HK-2 (cell line): ENCODE measurements around the gene ADAMTS12.

Experiments used
- DNase-seq: peaks from one replicate; pipeline ENCODE4 v3.0.0-alpha.2; 2018; ENCODE audit not compliant: unreplicated experiment

Gene ADAMTS12

DNA sequence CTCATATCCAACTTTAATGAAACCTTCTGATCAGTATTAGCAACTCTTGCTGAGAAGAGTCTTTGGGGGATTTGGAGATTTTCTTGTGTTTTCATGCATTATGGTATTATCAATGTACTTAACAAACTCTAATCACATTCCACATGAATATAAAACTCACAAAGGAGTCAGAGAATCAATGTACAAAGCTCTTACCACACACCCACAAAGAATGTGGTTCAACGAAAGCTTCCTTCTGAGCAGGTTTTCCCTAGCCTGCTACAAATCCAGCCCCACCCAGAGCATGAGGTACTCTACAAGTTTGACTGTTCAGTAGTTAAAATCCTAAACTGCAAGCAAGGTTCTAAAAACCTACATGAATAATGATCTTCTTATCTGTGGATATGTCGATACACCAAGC, 240.9 kb downstream of the ADAMTS12 start:
- no peak for DNase-seq

DNA sequence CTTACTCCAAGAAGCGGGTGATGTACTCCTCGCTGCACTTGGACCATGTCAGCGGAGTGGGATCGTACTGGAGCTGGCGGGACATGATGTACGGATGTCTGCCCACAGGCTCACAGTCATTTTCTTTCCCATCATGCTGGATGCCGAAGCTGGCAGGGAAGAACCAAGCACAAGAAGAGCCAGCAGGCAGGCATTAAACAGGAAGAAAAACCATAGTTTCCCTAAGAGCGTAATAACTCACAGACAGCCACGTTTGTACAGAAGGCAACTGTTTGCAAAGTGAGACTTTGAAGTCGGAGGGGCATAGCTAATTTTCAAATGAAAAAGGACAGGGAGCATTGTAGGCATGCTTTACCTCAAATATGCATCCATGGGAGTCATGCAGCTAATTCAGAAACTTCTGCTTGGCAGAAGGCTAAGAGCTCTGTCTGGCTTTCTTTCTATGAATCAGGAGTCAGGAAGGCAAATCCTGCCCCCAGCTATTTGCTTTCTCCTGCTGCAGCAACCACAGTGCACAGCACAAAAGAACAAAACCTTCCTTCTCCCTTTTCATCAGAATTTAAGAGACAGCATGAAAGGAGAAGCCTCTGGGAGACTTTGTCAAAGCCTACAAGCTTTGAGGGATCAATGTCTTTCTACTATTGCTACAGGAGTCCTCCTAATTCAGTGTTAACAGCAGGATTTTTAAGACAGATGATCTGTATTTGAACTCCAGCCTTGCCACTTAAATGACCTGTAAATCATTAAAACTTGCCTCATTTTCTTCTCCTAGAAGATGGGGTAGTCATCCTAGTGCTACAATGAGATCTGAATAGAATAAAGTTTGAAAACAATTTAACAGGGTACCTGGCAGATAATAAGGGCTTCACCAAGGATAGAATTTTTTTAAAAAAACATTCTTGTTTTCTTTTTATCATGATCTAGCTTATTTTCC, 242.0 kb downstream of the ADAMTS12 start:
- DNase-seq: peak; percentile 5

DNA sequence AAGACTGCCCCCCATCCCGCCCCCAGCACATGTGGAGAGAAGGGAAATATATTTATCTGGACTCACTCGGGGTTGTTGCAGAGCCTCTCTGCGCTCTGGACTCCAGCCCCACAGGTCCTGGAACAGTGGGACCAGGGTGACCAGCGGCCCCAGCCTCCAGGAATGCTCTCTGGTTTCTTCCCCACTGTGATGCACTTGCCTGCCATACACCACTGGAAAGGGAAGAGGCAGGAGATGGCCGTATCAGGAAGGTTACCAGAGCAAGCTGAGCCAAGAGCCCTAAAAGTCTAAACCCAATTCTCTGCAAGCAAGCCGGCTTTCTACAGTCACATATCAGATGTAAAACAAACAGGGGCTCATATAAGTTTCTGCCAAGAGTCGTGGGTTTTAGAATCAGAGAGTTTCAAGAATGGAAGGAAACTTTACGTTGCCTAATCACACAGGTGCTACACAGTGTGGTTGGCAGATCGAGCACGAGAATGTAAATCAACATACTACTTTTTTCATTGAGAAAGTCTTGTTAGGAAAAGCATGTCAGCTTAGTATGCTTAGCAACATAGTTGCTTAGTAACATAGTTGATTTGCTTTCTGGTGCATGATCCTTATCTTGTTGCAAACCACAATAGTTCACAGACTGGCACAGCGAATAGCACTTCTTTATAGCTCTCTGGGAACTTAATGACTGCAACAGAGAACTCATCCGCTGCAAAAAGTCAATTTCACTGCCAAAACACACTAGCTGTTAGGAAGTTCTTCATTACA, 249.9 kb downstream of the ADAMTS12 start:
- no peak for DNase-seq

DNA sequence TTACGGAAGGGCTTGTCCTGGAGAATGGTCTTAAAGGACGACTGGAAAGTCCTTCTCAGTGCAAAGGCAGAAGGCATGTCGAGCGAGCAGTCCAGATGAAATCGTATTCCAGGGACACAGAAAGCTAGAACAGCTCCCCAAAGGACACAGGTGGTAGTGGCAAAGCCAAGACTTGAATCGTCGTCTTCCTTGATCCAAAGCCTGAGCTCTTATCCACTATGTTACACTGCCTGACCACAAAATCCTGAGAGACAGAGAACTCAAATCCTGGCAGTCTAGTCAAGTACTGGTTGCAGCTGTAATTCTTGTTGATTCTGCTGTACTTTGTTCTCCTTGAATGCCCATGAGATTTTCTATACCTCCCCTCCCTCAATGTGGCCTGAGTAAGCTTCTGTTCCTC, 252.3 kb downstream of the ADAMTS12 start:
- no peak for DNase-seq

DNA sequence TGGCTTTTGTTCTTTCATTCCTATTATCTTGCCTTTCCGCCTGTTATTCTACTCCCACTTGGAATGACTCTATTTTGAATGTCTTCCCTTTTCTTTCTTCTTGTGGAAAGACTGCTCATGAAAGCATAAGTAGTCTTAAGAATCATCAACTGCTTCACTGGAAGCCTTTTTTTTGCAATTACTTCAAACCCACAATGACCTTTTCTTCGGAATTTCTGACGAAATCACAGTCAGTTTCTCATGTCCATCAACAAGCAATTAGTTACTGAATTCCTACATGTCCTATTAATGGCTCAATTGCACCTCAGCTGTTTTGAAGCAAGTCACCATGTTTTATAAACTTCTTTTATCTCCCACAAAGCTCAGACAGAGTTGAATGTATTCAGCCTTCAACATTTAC, 254.8 kb downstream of the ADAMTS12 start:
- no peak for DNase-seq

DNA sequence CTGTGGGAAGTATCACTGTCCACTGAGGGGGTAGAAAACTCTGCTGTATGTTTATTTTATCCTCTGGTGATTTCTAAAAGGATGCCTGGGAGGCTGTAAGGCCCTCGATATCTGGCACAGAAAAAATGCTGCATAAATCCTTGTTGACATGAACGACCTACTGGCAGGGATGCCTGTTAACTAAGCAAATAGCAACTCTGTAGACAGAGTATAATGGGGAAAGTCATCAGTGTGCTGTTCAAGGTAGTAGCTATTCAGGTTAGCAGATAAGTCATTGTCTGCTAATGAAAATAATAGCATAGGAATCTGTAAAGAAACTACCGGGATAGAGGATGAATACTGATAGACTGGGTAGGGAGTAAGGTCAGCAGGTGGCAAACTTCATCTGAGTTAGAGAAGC, 256.2 kb downstream of the ADAMTS12 start:
- DNase-seq: no peak

DNA sequence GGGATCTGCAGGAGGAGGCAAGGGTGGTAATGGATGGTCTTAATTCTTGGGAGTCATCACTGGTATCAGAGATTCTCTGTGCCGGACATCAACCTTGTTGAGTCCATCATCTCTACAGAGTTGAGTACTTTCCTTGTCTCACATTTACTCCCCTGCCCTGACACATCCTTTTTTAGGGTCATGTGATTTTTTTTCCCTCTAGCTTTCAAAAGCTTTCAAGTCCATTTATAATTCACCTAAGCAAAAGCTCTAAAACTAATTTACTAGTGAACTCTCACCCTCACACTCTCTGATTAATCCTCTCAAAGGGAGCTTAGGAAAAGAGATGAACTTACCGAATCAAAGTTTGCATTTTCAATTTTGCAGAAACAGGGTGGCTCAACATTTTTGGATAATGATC, 258.1 kb downstream of the ADAMTS12 start:
- DNase-seq: no peak

DNA sequence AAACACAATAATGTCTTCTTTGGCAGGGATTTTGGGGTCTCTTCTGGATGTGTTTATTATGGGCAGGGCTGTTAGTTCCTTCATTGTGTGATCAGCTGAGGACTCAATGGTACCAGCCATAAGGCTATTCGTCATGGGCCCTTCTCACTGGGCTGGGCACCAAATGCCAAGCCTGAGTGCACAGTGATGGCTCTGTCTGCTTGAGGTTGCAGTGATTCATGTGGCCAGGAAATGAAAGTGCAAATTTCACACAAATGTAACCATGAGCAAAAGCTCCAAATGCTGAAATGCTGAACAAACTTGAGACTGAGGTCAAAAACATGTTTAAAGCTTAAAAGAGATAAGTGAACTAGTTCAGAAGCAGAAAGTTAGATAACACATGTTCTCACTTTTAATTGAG, 260.0 kb downstream of the ADAMTS12 start:
- DNase-seq: peak; percentile 55

DNA sequence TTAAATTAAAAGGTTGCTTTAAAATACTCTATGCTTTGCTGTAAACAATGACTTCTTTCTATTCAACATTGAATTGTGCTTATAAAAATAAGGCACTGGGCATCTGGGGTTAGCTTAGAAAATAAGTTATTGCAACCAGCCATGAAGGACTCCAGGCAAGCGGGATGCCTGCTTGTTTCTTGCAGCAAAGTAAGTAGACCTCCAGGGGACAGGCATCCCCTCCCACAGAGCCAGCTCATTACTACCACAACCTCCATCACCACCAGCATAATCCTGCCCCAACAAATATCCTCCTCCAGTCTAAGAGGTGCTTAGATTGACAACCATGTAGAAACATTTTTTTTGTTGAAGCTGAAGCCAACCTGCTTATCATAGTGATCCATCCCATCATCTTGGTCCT, 260.7 kb downstream of the ADAMTS12 start:
- DNase-seq: no peak

DNA sequence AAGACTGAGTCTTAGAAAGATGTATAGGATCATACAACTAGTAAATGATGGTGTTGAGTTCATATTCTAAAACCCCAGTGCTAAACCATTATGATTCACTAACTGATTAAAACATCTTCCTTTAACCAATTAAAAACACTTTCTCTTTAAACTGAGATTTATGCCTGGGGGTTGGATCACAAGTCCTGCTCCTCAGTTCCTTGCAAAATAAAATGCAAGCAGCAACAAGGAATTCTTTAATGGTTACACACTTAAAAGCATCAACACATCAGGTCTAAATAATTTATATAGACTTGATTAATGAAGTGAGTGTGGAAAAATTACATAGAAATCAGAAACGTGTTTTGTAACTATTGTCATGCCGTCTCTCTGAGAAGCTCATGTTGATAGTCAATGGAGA, 261.8 kb downstream of the ADAMTS12 start:
- DNase-seq: no peak

DNA sequence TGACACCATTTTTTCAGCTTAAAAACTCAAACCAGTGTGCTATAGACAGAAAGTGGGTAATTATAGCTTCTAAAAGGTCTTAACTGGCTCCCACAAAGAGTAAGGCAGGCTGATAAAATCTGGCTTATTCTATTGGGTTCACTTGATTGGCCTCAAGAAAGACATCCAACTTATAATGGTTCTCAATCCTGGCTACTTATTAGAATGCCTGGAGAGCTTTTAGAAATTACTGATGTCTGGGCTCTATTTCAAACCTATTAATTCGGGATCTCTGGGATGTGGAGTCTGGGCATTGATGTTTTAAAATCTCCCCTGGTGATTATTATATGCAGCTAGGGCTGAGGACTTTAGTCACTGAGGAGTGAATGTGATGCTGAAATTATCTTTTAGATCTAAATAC, 263.0 kb downstream of the ADAMTS12 start:
- no peak for DNase-seq

DNA sequence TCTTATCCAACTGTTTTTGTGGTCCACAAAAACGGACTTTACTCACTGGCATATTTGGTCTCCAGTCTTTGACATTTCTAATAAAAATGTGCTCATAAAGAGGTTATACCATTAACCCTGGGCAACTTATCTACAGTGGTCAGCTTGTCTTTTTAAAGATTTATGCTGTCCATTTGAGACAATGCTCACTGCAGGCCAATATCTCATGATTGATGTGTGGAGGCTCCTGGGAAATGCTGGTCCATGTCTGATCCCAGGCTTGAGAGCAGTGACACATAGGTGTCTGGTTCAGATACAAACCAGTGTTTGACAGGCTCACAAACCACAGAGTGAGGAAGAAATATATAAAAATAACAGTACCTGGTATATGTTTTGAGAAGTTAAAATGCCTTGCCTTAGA, 270.3 kb downstream of the ADAMTS12 start:
- no peak for DNase-seq

DNA sequence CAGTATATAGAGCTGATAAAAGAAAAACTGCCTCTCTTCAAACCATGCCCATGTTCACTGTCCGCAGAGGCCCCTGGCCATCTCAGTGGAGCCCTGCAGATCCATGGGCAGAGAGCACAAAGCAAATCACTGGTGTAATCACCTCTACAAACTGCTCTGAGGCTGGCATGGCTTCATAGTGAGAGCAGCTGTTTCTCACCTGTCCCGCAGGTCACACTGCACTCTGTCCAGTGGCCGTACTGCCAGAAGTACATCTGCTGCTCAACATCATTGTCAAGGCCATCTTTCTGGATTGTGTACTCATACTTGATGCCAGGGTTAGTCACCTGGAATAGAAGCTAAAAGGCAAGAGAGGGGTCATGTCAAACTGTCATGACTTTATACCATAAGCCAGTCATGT, 277.8 kb downstream of the ADAMTS12 start:
- DNase-seq: no peak

DNA sequence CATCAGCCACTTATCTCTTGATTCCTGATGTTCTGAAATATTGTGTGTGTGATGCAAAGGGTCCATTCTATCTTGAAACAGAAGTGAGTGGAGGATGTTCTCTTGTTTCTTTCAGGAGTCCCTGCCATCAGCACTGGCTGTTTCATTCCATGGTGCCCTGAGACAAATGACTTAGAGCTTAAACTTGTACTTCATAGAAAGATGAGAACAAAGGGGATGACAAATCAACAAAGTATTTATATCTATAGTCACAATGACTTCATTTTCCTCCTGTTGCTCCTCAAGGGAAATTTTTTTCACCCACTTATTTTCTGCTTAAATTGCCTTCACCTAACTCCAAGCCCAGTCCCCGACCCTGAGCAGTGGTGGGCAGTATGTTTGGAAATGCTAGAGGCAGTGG, 279.4 kb downstream of the ADAMTS12 start:
- DNase-seq: peak; percentile 9

DNA sequence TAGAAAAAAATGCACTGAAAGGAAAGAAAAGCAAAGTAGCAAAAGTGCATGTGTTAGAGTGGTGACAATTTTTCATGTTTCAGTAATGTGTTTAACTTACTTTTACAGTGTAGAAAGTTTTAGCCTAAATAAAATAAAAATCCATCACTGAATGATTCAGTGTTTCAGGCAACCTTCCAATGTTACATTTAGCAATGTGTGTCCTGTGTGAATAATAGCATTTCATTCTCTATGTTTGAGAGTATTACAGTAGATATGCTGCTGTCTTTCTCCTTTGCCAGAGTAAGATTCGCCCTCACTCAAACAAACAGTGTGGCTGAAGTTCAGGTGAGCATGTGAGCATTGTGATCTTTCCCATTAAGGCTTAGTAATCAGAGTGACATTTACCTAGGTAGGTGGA, 279.9 kb downstream of the ADAMTS12 start:
- no peak for DNase-seq

DNA sequence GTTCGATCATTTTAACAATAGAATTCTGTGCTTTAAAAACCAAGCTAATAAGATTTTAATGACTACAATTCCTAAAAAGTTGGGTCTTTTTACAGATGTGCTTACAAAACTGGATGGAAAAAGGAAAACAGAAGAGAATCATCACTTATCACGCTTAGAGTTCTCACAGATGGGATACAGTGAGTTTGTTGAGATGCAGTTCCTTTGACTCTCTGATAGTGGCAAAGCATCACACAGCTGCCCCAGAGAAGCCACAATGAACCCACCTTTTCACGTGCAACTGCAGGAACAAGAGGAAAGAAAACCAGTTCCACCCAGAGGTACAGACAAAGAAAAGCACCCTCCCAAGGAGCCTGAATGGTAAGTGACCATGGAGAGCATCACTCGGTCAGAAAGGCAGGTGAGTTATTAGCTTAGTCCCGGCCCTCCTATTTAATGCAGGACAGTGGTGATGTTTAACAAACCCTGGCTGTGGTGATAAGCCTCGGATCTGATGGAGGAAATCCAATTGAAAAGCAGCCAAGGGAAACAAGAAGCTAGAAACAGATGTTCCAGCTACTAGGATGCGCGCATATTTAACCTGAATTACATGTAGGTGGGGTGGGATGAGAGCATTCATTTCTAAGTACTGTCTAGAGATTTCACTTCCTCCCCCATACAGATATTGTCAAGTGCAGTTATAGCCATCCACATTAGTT, 283.3 kb downstream of the ADAMTS12 start:
- no peak for DNase-seq

DNA sequence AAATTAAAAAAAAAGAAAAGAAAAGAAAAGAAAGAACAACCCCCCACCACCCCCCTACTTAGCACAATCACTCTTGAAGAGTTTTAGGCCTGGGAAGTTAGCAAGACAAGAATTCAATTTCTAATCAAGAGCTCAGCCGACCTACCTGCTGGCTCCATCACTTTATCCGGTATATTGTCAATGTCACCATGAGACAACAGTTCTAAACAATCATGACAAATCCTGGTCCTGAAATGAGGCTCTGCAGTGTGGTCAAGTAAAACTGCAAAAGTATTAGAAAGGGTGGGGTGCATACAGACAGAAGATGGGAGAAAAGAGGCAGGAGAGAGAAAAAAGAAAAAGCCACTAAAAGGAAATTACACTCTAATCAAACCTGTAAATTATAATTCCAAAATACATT, 287.3 kb downstream of the ADAMTS12 start:
- no peak for DNase-seq

DNA sequence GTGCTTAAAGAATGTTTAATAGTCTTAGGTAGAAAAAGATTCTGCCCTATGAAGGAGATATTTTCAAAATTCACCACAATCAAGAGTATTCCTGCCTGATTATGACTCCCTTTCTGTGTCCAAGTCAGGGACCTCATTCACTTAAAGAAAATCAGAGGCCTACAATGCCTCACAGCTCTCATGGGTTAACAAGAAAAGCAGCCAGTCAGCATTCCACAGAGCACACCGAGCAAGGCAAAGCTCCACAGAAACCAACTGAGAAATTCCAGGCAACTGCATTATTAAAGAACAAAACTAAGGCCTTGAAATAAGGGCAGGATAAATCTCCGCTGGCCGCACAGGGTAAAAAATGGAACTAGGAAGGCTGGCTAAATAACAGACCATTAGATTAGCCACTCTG, 289.9 kb downstream of the ADAMTS12 start:
- DNase-seq: no peak

DNA sequence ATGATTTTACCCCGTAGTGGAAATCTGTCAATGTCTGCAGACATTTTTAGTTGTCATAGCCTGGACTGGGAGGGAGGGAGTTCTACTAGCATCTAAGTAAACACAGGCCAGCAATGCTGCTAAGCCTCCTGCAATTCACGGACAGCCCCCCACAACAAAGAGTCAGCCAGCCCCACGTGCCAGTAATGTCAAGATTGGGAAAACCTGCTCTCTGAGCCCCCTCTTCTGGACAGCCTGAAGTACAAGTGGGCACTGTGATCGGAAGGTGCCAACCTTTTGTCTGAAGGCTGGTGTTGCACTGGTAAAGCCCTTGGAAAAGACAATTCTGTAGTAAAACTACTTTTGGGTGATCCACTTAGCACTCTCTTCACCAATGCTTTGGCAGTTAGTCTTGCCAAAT, 296.5 kb downstream of the ADAMTS12 start:
- no peak for DNase-seq

DNA sequence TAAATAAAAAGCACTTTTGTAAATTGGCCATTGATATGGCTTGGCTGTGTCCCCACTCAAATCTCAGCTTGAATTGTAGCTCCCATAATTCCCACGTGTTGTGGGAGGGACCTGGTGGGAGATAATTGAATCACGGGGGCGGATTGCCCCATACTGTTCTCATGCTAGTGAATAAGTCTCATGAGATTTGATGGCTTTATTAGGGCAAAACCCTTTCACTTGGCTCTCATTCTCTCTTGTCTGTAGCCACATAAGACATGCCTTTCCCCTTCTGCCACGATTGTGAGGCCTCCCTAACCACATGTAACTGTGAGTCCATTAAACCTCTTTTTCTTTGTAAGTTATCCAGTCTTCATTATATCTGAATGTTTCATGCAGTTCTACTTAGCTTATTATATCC, 297.8 kb downstream of the ADAMTS12 start:
- DNase-seq: no peak

DNA sequence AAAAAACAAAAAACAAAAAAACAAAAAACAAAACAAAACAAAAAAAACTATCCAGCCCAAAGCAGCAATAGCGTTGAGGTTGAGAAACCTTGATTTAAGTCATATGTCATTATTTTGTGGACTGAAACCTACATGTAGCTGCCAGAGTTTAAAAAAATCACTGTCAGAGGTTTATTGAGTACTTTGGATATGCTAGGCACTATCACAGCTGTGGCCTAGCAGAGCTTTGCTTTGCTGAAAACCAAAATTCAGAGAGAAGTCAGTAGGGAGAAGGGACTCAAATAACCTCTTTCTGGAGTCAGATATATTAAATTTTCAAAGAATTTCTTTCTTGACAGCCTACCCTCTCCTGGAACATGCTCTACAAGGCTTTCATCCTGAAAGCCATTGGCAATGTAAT, 299.5 kb downstream of the ADAMTS12 start:
- DNase-seq: no peak

DNA sequence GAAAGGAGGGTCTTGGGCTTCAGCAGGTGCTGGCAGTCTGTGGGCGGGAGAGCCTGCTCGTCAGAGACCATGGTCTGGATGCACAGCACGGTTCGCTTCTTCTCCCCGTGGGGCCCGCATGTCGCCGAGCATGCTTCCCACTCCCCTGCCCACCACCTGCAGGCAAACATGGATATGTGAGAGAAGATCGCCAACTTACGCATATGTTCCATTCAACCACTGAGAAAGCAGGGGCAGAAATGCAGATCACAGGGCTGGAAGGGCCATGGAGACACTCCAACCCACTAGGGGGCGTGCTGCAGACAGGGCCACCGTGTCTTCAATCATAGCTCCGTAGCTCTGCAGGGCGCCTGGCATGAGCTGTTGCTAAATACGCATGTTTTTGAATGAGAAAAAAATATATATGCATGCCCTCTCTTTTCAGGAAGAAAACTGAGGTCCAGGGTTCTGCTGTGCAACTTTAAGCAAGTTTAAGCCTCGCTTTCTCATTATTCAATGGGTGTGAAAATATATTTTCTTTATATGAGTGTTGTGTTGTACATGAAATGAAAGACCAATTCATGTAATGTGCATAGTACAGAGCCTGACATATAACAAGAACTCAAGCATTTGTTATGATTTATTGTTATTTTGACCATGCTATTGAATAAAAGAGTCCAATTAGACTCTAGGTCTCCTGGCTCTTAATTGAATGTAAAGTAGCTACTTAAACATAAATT, 303.0 kb downstream of the ADAMTS12 start:
- no peak for DNase-seq
